BLaER1 (cell line): ENCODE results near the gene CAMK1G.
A peak's percentile ranks its signal among the peaks of the same experiment; 100 is the strongest.

Experiments used
- H3K27ac ChIP-seq: shearing (Covaris generic); formaldehyde crosslinking; 2 replicates; pipeline ENCODE4 v1.8.1; 2022
- H3K27me3 ChIP-seq: shearing (Covaris generic); formaldehyde crosslinking; 2 replicates; pipeline ENCODE4 v1.8.1; 2022
- H3K36me3 ChIP-seq: shearing (Covaris generic); formaldehyde crosslinking; 2 replicates; pipeline ENCODE4 v1.8.1; 2022
- H3K4me1 ChIP-seq: shearing (Covaris generic); formaldehyde crosslinking; 2 replicates; pipeline ENCODE4 v1.8.1; 2022
- H3K4me2 ChIP-seq: shearing (Covaris generic); formaldehyde crosslinking; 2 replicates; pipeline ENCODE4 v1.8.1; 2022
- H3K4me3 ChIP-seq: shearing (Covaris generic); formaldehyde crosslinking; 2 replicates; pipeline ENCODE4 v1.8.1; 2022
- H3K9ac ChIP-seq: shearing (Covaris generic); formaldehyde crosslinking; 2 replicates; pipeline ENCODE4 v1.8.1; 2022
- H3K9me3 ChIP-seq: shearing (Covaris generic); formaldehyde crosslinking; 2 replicates; pipeline ENCODE4 v1.8.1; 2022
- H4K20me1 ChIP-seq: shearing (Covaris generic); formaldehyde crosslinking; 2 replicates; pipeline ENCODE4 v1.8.1; 2022
- Cebpa-rat ChIP-seq: shearing (Covaris generic); IDR thresholded peaks from 2 replicates; pipeline ENCODE4 v1.8.1; 2022

The CAMK1G gene

DNA sequence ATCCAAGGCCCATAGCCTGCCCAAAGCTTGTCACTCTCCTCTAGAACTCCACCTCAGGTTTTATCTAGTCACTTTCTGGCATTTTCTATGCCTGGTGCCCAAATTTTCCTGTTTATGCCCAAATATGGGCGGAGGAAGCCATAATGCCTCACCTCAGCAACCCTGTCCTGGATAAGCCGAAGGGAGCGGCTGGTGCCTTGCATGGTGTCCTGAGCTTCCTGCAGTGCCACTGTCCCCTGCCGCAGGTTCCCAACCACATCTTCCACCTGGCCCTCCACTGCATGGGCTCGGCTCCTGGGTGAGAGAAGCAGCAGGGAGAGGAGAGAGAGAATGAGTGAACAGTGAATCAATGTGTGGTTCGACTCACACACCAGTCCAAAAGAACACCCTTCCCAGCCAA, 34.2 kb downstream of the CAMK1G start:
- Histone ChIP-seq H3K4me3 (no peak overlapping the region), H3K27me3 (no peaks in the 10 kb centered on the region), H3K36me3 (no peaks in the 10 kb centered on the region), H4K20me1 (no peaks in the 10 kb centered on the region), H3K4me2 (no peak overlapping the region), H3K9ac (no peak overlapping the region), H3K9me3 (no peaks in the 10 kb centered on the region), H3K27ac (no peak overlapping the region), H3K4me1 (peaks cover 24% of the 10 kb centered on the region)
- no peak for TF ChIP-seq Cebpa-rat

DNA sequence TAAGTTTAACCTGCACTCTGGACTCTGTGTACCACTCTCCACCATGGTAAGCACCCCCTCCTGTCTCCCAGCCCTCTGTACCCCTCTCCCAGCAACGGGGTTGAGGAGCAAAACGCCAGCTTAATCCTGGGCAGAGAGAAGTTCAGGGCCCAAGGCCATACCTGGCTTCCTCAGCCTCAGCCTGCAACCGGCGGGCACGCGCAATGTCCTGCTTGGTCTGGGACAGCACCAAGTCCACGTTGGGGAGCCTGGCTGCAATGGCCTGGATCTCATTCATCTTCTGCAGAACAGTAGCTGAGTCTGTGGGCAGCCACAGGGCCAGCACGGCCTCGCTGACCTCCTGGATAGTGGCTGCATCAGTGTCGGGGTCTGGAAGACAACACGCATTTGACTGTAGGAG, 34.8 kb downstream of the CAMK1G start:
- no peak for TF ChIP-seq Cebpa-rat
- no peak overlapping the region for H3K4me3 ChIP-seq
- no peaks in the 10 kb centered on the region for H3K27me3 ChIP-seq
- no peaks in the 10 kb centered on the region for H4K20me1 ChIP-seq
- H3K9me3 ChIP-seq, result no peaks in the 10 kb centered on the region
- peak overlapping the region; percentile 45; the same call in 1 of the 2 replicates for H3K27ac ChIP-seq
- peaks cover 24% of the 10 kb centered on the region for H3K4me1 ChIP-seq
- H3K4me2 ChIP-seq, result peak overlapping the region; percentile 64
- no peaks in the 10 kb centered on the region for H3K36me3 ChIP-seq
- no peak overlapping the region for H3K9ac ChIP-seq

DNA sequence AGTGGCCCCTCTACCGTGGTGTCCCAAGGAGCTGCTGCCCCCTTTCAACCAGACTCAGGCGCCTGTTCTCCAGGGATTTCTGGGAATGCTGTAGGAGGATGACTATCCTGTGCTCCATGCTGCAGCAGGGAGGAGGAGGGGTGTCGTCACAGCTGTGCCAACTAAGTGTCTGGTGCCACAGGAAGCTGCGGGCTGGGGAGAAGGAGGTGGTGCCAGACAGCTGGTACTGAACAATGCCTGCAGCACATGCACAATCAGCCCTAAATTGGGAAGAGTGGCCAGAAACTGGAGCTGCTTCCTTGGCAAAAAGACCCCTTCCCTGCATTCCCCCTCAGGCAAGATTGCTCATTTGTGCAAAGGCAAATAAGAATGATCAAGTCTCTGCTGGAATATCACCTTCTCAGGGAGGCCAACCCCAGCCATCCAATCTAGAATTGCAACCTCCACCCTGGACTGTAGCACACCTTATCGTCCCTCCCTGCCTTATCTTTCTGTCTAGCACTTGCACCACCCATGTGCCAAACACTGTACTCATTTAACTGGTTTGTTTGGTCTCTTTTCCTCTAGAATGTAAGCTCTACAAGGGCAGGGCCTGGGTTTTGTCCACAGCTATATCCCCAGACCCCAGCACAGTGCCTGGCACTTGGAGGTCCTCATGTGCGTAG, 35.4 kb downstream of the CAMK1G start:
- H3K4me1 ChIP-seq, result peaks cover 24% of the 10 kb centered on the region
- peak overlapping the region; percentile 64 for H3K4me2 ChIP-seq
- H3K27ac ChIP-seq, result peak overlapping the region; percentile 45; the same call in 1 of the 2 replicates
- H3K36me3 ChIP-seq, result no peaks in the 10 kb centered on the region
- H3K4me3 ChIP-seq, result no peak overlapping the region
- no peaks in the 10 kb centered on the region for H4K20me1 ChIP-seq
- H3K9me3 ChIP-seq, result no peaks in the 10 kb centered on the region
- H3K9ac ChIP-seq, result no peak overlapping the region
- no peak for TF ChIP-seq Cebpa-rat
- H3K27me3 ChIP-seq, result no peaks in the 10 kb centered on the region

DNA sequence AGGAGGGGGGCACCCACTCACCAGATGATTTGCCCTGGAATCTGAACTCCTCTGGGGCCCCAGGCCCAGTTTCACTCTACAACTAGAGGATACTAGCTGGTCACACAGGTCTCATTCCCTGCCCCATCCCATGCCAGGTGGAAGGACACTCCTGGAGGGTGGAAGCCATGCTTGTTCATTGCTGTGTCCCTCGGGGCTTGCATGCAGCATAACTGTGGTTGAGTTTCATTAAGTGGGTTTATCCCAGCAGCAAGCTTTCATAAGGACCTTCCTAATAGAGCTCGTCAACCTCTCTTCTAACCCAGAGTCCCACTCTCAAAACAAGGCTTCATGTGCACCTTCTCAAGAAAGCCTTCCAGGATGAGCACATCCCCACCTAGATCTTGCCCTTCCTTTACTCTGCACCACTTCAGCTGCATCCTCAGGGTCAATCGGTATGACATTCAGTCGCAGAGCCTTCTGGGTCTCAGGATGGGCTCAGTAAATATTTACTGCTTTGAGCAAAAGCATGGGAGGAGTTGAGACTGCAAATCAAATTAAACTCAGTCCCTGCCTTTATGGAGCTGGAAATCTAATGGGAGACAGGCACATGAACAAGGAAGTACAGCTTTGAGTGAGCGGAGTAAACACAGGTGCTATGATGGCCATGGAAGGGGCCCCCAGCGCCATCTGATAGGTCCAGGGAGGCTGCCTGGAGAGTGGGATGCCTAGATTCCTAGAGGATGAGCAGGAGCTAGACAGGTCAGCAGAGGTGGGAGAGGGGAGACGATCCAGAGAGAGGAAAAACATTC, 36.4 kb downstream of the CAMK1G start:
- no peaks in the 10 kb centered on the region for H4K20me1 ChIP-seq
- no peaks in the 10 kb centered on the region for H3K9me3 ChIP-seq
- H3K4me2 ChIP-seq, result peak overlapping the region; percentile 64
- H3K4me3 ChIP-seq, result no peak overlapping the region
- H3K27ac ChIP-seq, result no peak overlapping the region
- peaks cover 27% of the 10 kb centered on the region for H3K4me1 ChIP-seq
- H3K36me3 ChIP-seq, result no peaks in the 10 kb centered on the region
- no peaks in the 10 kb centered on the region for H3K27me3 ChIP-seq
- H3K9ac ChIP-seq, result no peak overlapping the region
- TF ChIP-seq Cebpa-rat, result no peak

DNA sequence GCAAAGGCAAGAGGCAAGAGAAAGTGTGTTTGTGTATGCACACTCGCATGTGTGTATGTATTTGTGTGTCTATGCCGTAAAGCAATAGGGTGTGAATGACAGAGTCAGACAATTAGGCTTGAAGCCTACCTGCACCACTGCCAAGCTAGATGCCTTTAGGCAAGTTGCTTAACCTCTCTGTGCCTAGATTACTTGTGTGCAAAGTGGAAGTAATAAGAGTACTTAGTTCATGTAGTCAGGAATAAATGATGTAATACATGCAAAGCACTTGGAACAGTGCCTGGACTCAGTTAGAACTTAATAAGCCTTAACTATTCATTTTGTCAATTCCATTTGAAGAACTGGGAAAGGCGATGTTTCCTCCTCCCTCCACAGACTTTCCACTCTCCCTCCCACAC, 37.0 kb downstream of the CAMK1G start:
- H3K9me3 ChIP-seq, result no peaks in the 10 kb centered on the region
- H3K36me3 ChIP-seq, result no peaks in the 10 kb centered on the region
- H3K27ac ChIP-seq, result no peak overlapping the region
- H3K4me1 ChIP-seq, result peaks cover 33% of the 10 kb centered on the region
- no peak for TF ChIP-seq Cebpa-rat
- peak overlapping the region; percentile 64; the same call in 1 of the 2 replicates for H3K4me2 ChIP-seq
- no peak overlapping the region for H3K4me3 ChIP-seq
- no peaks in the 10 kb centered on the region for H4K20me1 ChIP-seq
- no peaks in the 10 kb centered on the region for H3K27me3 ChIP-seq
- no peak overlapping the region for H3K9ac ChIP-seq

DNA sequence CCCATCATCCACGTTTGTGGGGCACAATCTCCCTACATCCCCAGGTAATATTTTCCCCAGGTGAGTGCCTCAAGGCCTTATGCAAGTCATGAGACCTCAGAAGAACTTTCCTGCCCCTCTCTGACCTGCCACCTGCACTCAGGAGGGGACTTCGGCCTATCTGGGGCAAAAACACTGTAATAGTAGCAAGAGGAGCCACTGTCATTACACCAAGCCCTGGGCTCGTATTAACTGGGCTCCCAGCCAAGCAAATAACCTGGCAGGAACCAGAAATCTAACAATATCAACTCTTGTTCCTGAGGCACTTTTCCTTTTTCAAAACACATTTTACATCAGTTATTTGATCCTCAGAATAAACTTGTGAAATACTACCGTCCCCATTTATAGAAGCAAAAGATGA, 37.8 kb downstream of the CAMK1G start:
- Histone ChIP-seq H3K9me3 (no peaks in the 10 kb centered on the region), H3K27me3 (no peaks in the 10 kb centered on the region), H3K9ac (no peak overlapping the region)

DNA sequence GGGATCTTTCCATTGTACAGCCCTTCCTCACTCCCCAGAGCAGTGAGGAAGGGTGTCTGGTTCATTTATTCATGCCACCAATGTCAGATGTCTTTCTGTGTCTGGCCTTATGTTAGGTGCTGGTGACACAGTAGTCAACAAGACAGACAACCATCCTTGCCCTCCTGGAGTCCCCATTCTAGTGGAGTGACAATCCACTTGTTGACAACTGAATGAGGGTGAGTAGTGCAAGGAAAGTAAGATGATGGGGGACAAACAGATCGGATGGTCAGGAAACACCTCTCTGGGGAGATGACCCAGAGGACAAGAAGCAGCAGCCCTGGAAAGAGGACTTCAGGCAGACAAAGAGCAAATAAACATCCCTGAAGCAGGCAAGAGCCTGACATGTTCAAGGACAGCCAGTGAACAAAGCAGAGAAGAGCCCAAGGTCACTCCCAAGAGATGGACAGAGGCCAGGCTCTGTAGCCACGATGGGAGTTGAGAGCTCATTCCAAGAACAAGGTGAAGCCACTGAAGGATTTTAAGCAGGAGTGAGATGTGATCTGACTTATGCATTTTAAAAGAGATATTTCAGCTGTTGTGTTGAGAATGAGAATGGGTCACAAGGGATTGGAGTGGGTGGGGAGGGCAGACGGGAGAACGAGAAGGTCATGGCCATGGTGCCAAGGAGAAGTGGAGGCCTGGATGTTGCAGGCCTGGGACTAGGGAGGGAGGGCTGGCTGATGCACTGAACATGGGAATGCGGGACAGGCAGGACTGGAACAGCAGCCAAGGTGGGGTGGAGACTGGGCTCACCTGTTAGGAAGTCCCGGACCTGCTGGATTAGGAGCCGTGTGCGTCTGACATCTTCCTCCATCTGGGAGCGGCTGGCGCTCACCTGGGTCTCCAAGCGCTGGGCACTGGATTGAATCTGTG, 38.5 kb downstream of the CAMK1G start:
- TF ChIP-seq Cebpa-rat, result no peak
- no peaks in the 10 kb centered on the region for H4K20me1 ChIP-seq
- no peaks in the 10 kb centered on the region for H3K36me3 ChIP-seq
- H3K27me3 ChIP-seq, result no peaks in the 10 kb centered on the region
- H3K27ac ChIP-seq, result no peak overlapping the region
- H3K9me3 ChIP-seq, result no peaks in the 10 kb centered on the region
- no peak overlapping the region for H3K4me3 ChIP-seq
- H3K9ac ChIP-seq, result no peak overlapping the region
- H3K4me2 ChIP-seq, result no peak overlapping the region
- peaks cover 37% of the 10 kb centered on the region for H3K4me1 ChIP-seq

More for the DNA sequence above, 37.8 kb downstream of the CAMK1G start:
- Histone ChIP-seq H3K4me2 (no peak overlapping the region), H3K4me1 (peaks cover 35% of the 10 kb centered on the region), H4K20me1 (no peaks in the 10 kb centered on the region), H3K27ac (no peak overlapping the region), H3K36me3 (no peaks in the 10 kb centered on the region), H3K4me3 (no peak overlapping the region)
- no peak for TF ChIP-seq Cebpa-rat

DNA sequence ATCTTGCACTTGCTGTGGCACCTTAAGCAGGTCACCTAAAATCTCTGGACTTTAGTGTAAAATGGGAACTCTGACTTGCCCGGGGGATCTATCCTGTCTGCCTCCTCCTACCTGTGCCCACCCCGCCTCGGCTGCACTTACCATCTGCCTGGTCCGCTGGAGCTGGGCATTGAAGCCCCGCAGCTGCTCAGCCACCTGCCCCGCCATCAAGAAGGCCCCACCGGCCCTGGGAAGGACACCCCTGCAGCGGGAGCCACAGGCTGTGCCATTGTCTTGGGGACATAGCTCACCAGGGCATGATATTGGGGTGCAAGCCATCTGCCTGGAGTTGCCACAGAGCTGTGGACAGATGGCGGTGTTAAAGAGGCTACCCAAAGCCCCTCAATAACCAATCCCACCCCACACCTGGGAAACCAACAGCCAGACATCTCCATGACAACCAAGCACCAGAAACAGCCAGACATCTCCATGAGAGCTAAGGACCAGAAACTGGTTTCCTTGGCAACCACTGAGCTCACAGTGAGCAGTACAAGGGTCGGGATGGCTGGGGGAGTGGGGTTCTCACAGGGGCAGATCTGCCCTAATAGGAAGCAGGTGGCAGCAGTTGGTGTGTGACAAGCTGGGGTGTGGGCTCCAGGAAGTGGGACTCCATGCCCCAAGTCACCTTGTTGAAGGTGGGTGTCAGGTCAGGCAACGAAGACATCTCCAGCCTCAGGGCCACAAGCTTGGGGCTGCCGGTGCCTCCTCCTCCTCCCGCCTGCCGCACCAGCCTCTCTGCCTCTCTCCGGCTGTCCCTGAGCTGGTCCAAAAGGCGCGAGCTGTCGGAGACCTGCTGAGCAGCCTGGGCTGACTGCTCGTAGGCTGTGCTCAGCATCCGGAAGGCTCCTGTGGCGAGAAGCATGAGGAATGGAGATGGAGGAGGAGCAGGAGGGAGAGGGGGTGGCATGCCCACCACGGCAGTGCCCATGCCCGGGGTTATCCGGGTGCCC, 39.6 kb downstream of the CAMK1G start:
- no peak overlapping the region for H3K4me2 ChIP-seq
- no peaks in the 10 kb centered on the region for H3K9me3 ChIP-seq
- H3K4me3 ChIP-seq, result no peak overlapping the region
- TF ChIP-seq Cebpa-rat, result no peak
- no peak overlapping the region for H3K9ac ChIP-seq
- no peaks in the 10 kb centered on the region for H3K36me3 ChIP-seq
- H3K4me1 ChIP-seq, result peaks cover 46% of the 10 kb centered on the region
- H3K27me3 ChIP-seq, result no peaks in the 10 kb centered on the region
- no peaks in the 10 kb centered on the region for H4K20me1 ChIP-seq
- no peak overlapping the region for H3K27ac ChIP-seq
